HG02970 (cell line): ENCODE results near the gene DIDO1.

Experiments used
- ATAC-seq: cut with Tn5 transposase; IDR thresholded peaks from one replicate; pipeline ENCODE4 v1.9.1; 2021; ENCODE audit warnings: mild to moderate bottlenecking, moderate library complexity, moderate number of reproducible peaks; ENCODE audit not compliant: unreplicated experiment, low FRiP score

DIDO1 gene

DNA sequence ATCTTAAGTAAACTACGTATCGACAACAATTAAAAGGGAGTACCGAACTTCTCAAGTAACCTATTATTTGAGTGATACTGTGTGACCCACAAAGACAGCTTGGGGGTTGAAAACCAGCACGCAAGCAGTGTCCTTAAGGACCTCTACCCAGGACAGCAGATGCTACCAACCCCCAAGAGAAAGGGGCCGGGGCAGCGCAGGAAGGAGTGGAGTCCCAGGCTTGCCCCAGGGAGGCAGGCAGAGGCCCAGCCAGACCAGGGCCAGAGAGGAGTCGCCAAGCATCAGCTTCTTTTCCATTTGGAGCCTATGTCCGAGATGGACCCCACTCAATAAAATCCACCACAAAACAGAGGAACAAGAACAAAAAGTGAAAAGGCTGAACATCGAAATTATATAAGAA is 11.9 kb downstream of the DIDO1 start:
- no peak for ATAC-seq

GRCh38 chr20:62913043-62913630 is 13.2 kb downstream of the DIDO1 start:
- no peak for ATAC-seq

- no peak for ATAC-seq
Measured at GRCh38 chr20:62911701-62912280, 14.5 kb downstream of the DIDO1 start.

DNA sequence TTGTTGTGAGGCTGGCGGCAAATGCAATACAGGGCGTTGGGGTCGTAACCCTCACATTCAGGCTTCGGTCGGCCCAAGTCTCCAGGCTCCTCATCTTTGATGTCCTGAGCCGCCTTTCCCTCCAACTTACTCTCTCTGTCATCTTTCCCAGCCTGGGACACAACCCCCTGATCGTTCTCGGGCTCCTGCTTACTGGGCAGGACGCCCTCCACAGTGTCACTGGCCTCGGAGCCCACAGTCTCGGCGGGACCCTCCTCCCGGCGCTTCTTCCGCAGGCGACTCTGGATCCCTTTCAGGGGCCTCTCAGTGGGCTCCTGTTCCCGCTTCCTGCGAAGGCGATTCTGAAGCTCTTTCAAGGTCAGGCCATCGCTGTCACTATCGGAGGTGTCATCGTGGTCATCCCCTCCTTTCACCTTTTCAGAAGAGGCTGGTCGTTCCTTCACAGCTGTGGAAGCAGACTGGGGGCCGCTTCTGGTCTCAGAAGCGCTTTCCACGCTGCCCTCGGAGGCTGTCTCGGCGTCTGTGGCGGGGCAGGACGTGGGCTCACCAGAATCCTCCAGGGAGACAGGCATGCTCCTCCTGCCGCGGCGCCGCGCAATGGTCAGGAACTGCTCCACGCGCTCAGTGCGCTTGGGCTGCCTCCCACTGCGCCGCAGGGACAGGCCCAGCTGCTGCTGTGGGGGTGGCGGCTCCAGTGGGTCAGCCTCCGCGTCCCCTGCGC is 15.4 kb downstream of the DIDO1 start:
- ATAC-seq = no peak

DNA sequence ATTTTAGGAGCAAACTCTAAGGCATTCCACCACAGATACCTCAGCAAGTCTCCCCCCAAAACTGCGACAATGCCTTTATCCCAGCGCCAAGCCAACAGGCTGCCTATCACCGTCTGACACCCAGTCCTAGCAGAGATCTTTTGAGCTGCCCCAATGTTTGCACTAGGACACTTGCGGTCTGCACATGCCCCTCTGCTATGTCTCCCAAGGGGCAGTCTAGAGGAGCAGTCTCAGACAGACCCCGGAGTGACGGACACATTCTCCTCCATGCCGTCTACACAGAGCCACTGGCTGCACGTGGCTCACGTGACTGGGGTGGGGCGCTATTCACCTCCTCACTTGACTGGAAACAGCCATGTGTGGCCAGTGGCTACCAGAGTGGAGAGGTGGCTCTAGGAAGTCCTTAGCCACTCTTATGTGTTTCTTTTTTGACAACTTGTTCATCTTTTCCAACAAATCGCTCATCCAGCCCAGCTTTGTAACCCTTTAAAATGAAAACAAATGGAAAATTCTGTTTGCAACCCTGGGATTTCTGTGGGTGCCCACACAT is 16.0 kb downstream of the DIDO1 start:
- ATAC-seq = no peak

- ATAC-seq = no peak
Measured at GRCh38 chr20:62908971-62909791, 17.1 kb downstream of the DIDO1 start.

- ATAC-seq = no peak
Measured at GRCh38 chr20:62907384-62908317, 18.7 kb downstream of the DIDO1 start.

- no peak for ATAC-seq
Measured at GRCh38 chr20:62906647-62907375, 19.5 kb downstream of the DIDO1 start.

- no peak for ATAC-seq
Measured at GRCh38 chr20:62906209-62906608, 20.1 kb downstream of the DIDO1 start.

GRCh38 chr20:62905536-62906117 is 20.7 kb downstream of the DIDO1 start:
- ATAC-seq = no peak

DNA sequence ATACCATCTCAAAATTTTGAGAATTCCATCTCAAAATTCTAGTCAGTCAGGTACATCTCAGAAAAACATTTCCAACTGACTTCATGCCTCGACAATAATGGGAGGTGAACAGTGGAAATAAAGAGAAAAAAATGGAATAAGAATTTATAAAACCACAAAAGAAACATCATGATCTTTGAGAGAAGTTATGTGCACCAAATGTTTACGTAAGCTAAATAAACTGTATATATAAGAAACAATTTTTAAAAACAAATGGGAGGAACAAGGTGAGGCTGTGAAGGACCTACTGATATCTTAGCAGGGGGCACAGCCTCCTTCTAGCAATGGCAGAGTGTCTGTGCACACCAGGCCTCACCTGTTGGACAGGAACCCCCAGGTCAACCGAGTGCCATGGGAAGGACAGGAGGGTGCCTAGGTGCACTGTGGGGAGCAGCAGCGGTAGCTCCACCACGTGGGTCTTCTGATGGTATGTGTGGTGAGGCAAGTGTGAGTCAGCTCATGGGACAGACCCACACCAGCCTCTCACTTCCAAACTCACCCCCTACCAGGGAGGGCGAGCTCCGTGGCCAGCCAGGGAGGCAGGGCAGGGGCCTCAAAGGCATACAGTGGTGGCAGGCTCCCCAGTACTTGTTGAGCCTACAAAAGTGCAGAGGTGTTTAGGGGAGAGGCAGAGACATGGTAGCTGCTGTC is 23.2 kb downstream of the DIDO1 start:
- ATAC-seq = no peak

GRCh38 chr20:62901891-62902290 is 24.4 kb downstream of the DIDO1 start:
- ATAC-seq = no peak

GRCh38 chr20:62900692-62901584 is 25.4 kb downstream of the DIDO1 start:
- peak; percentile 16 for ATAC-seq

DNA sequence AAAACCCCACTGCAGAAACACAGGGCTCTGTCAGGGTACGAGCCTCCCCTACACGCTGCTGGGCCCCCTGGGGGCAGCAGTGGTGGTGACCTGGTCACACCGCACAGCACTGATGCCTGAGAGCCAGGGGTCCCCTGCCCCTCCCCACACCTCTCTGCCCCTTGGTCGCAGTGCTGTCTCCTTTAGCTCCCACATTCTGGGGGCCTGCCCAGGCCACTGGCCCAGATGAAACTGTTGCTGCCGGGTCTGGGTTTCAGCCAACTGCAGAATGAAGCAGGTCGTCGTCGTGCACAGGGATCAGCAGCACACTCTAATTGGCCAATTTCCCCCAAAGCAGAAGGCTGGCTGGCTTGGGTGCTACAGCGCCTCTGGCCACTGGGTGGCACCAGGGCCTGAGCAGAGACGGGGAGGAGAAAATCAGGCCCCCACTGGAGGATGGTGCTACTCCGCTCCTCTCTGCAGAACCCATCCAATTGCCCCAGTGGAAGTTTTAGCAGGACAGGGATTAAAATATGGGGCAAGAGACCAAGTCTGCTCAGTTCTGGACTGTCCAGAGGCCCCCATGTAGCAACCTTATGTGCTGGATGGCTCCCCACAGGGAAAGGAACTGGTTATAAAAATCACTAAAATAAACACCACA is 26.1 kb downstream of the DIDO1 start:
- ATAC-seq = peak; percentile 70

DNA sequence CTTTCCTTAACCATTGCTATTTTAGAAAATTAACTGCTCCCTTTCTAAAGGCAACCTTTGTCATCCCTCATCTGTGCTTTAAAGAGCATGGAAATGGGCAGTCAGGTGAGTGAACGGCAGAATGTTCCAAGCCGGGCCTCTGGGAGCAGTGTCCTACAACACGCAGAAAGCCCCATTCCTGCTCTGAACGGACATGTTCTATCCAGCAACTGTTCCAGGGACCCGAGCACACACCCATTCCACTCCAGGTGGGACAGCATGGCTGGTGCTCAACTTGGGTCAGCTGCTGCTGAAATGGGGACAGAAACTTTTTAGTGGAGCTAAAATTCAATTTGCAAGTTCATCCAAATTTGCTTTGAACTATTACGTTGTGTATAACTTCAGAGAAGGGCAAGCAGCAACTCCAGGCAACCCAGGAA is 26.7 kb downstream of the DIDO1 start:
- no peak for ATAC-seq

DNA sequence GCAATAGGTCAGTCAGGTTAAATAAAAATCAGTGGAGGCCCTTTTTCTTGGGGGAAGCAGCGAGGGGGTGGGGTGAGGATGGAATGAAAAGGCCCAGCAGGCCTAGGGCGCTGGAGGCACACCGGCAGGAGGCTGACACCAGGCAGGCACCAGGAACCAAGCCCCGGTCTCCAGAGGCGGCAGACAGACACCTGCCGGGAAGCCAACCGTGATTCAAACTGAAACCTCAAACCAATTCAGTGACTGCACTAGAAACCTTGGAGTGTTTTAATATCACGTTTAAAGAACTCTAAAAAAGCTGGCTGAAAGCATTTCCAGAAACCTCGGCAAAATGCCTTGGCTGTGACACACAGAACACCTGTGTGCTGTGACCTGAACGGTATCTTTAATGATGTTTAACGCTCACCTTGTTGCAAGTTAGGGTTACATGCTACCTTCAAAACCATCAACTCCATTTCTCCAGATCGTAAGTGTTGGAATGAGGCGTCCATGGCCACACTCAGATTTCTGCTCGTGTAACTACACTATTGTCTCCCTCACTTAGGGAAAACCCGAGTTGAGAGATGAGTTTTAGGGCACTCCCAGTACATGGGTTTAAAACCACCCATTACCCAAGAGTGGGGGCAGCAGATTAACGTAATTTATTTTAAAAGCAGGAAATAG is 27.2 kb downstream of the DIDO1 start:
- no peak for ATAC-seq
